ENCODE results near the gene QKI. TPM values are rescaled to one million over a fixed set of nuclear protein-coding genes. Genes with fewer than 3 reads are reported as not detected.

Gene QKI
- total and polyA plus RNA-seq, 2 donors (not counting 1 experiment from before 2014, with no cell fraction given), result 129 to 224 TPM

- Histone ChIP-seq H3K79me2 (ENCODE audit: control insufficient read depth, insufficient read depth, low read length) (no peaks in the 10 kb centered on the region), H2AFZ (ENCODE audit: low read length) (no peak overlapping the region), H3K4me2 (ENCODE audit: extremely low read depth, insufficient read depth, low read length) (no peak overlapping the region), H3K4me1 (ENCODE audit: control insufficient read depth, extremely low read depth, insufficient read depth, low read length) (no peaks in the 10 kb centered on the region), H3K4me3 (replicated peaks in 1 of 4; ENCODE audit: control extremely low read depth in 1 of 4, insufficient read depth in 1 of 4, low read depth in 3 of 4, low read length in 4 of 4) (no peak overlapping the region), H4K20me1 (ENCODE audit: control insufficient read depth, extremely low read depth, insufficient read depth, low read length) (no peaks in the 10 kb centered on the region), H3K27me3 (ENCODE audit: control insufficient read depth, insufficient read depth, low read length) (no peaks in the 10 kb centered on the region), H3K9ac (ENCODE audit: insufficient read depth, low read length) (no peak overlapping the region), H3K27ac (ENCODE audit: insufficient read depth, low read length) (no peak overlapping the region), H3K36me3 (ENCODE audit: control insufficient read depth, insufficient read depth, low read length) (no peaks in the 10 kb centered on the region), H3K9me3 (ENCODE audit: control insufficient read depth, insufficient read depth, low read depth, low read length) (no peaks in the 10 kb centered on the region)
- no peak for DNase-seq (ENCODE audit: low read depth in 2 of 2)
- TF ChIP-seq EZH2 (IDR thresholded peaks at IDR 0.05; ENCODE audit: low read length, missing control alignments) (no peak), CTCF (conservative IDR thresholded peaks at IDR 0.05 in 1 of 2, IDR thresholded peaks at IDR 0.05 in 1 of 2; ENCODE audit: low read depth in 1 of 2, low read length in 2 of 2) (no peak)
Measured at GRCh38 chr6:163395831-163396185, 18.7 kb upstream of the QKI start.

GRCh38 chr6:163397326-163397725 is 17.2 kb upstream of the QKI start:
- no peak overlapping the region for H3K4me3 ChIP-seq (replicated peaks in 1 of 4; ENCODE audit: control extremely low read depth in 1 of 4, insufficient read depth in 1 of 4, low read depth in 3 of 4, low read length in 4 of 4)
- no peak for DNase-seq (ENCODE audit: low read depth in 2 of 2)
- H3K9me3 ChIP-seq (ENCODE audit: control insufficient read depth, insufficient read depth, low read depth, low read length), result no peaks in the 10 kb centered on the region
- TF ChIP-seq EZH2 (IDR thresholded peaks at IDR 0.05; ENCODE audit: low read length, missing control alignments) (no peak), CTCF (conservative IDR thresholded peaks at IDR 0.05 in 1 of 2, IDR thresholded peaks at IDR 0.05 in 1 of 2; ENCODE audit: low read depth in 1 of 2, low read length in 2 of 2) (no peak)
- no peaks in the 10 kb centered on the region for H4K20me1 ChIP-seq (ENCODE audit: control insufficient read depth, extremely low read depth, insufficient read depth, low read length)
- H3K27ac ChIP-seq (ENCODE audit: insufficient read depth, low read length), result no peak overlapping the region
- H3K4me2 ChIP-seq (ENCODE audit: extremely low read depth, insufficient read depth, low read length), result no peak overlapping the region
- no peaks in the 10 kb centered on the region for H3K4me1 ChIP-seq (ENCODE audit: control insufficient read depth, extremely low read depth, insufficient read depth, low read length)
- H3K27me3 ChIP-seq (ENCODE audit: control insufficient read depth, insufficient read depth, low read length), result no peaks in the 10 kb centered on the region
- H3K79me2 ChIP-seq (ENCODE audit: control insufficient read depth, insufficient read depth, low read length), result no peaks in the 10 kb centered on the region
- no peak overlapping the region for H3K9ac ChIP-seq (ENCODE audit: insufficient read depth, low read length)
- no peak overlapping the region for H2AFZ ChIP-seq (ENCODE audit: low read length)
- no peaks in the 10 kb centered on the region for H3K36me3 ChIP-seq (ENCODE audit: control insufficient read depth, insufficient read depth, low read length)

- DNase-seq (ENCODE audit: low read depth in 2 of 2), result peak in 1 of 2 donors; percentile 34
- no peaks in the 10 kb centered on the region for H3K27me3 ChIP-seq (ENCODE audit: control insufficient read depth, insufficient read depth, low read length)
- no peak overlapping the region for H3K27ac ChIP-seq (ENCODE audit: insufficient read depth, low read length)
- H2AFZ ChIP-seq (ENCODE audit: low read length), result no peak overlapping the region
- H3K4me1 ChIP-seq (ENCODE audit: control insufficient read depth, extremely low read depth, insufficient read depth, low read length), result no peaks in the 10 kb centered on the region
- no peak overlapping the region for H3K9ac ChIP-seq (ENCODE audit: insufficient read depth, low read length)
- H4K20me1 ChIP-seq (ENCODE audit: control insufficient read depth, extremely low read depth, insufficient read depth, low read length), result no peaks in the 10 kb centered on the region
- H3K9me3 ChIP-seq (ENCODE audit: control insufficient read depth, insufficient read depth, low read depth, low read length), result no peaks in the 10 kb centered on the region
- H3K36me3 ChIP-seq (ENCODE audit: control insufficient read depth, insufficient read depth, low read length), result no peaks in the 10 kb centered on the region
- TF ChIP-seq EZH2 (IDR thresholded peaks at IDR 0.05; ENCODE audit: low read length, missing control alignments) (no peak), CTCF (conservative IDR thresholded peaks at IDR 0.05 in 1 of 2, IDR thresholded peaks at IDR 0.05 in 1 of 2; ENCODE audit: low read depth in 1 of 2, low read length in 2 of 2) (no peak)
- no peak overlapping the region for H3K4me2 ChIP-seq (ENCODE audit: extremely low read depth, insufficient read depth, low read length)
- H3K4me3 ChIP-seq (replicated peaks in 1 of 4; ENCODE audit: control extremely low read depth in 1 of 4, insufficient read depth in 1 of 4, low read depth in 3 of 4, low read length in 4 of 4), result no peak overlapping the region
- H3K79me2 ChIP-seq (ENCODE audit: control insufficient read depth, insufficient read depth, low read length), result no peaks in the 10 kb centered on the region
Measured at GRCh38 chr6:163398115-163398514, 16.4 kb upstream of the QKI start.
